Fibroblast of lung (primary cell): Measurements from ENCODE around the gene ARHGEF7. TPM values are rescaled to one million over a fixed set of nuclear protein-coding genes. Genes with fewer than 3 reads are reported as not detected.

Experiments used
- DNase-seq, 2 donors: peaks; one replicate each; pipeline versions ENCODE4 v3.0.0 to v3.0.0-alpha.2; 2010; ENCODE audit warnings: low read depth in 2 of 2
- H2AFZ ChIP-seq: 2 replicates; pipeline ENCODE4 v1.5.1; 2012; ENCODE audit warnings: low read length, control low read depth, inconsistent platforms
- H3K27ac ChIP-seq: 2 replicates; pipeline ENCODE4 v1.5.1; 2011; ENCODE audit warnings: low read length, control low read depth; ENCODE audit not compliant: insufficient read depth
- H3K27me3 ChIP-seq: 2 replicates; pipeline ENCODE4 v1.5.1; 2011; ENCODE audit warnings: mild to moderate bottlenecking, low read length; ENCODE audit not compliant: control insufficient read depth, insufficient read depth
- H3K36me3 ChIP-seq: 2 replicates; pipeline ENCODE4 v1.5.1; 2011; ENCODE audit warnings: low read length; ENCODE audit not compliant: control insufficient read depth, insufficient read depth
- H3K4me1 ChIP-seq: 2 replicates; pipeline ENCODE4 v1.5.1; 2011; ENCODE audit warnings: low read length; ENCODE audit not compliant: control insufficient read depth, insufficient read depth; ENCODE audit errors: extremely low read depth
- H3K4me2 ChIP-seq: 2 replicates; pipeline ENCODE4 v1.5.1; 2011; ENCODE audit warnings: low read length, control low read depth; ENCODE audit not compliant: insufficient read depth; ENCODE audit errors: extremely low read depth
- H3K4me3 ChIP-seq, 4 experiments: fragments of 200-600 bp in 1 of 4; sonication (generic) in 1 of 4; replicated peaks in 1 of 4; 2 replicates each; pipeline ENCODE4 v1.5.1; 2011 to 2016; ENCODE audit warnings: low read length in 4 of 4, low read depth in 3 of 4, mild to moderate bottlenecking in 3 of 4, control low read depth in 2 of 4, inconsistent platforms in 1 of 4, mixed read lengths in 1 of 4; ENCODE audit not compliant: insufficient read depth in 1 of 4; ENCODE audit errors: control extremely low read depth in 1 of 4
- H3K79me2 ChIP-seq: 2 replicates; pipeline ENCODE4 v1.5.1; 2012; ENCODE audit warnings: mild to moderate bottlenecking, low read length, inconsistent platforms; ENCODE audit not compliant: control insufficient read depth, insufficient read depth
- H3K9ac ChIP-seq: 2 replicates; pipeline ENCODE4 v1.5.1; 2011; ENCODE audit warnings: mild to moderate bottlenecking, low read length, control low read depth; ENCODE audit not compliant: insufficient read depth
- H3K9me3 ChIP-seq: 2 replicates; pipeline ENCODE4 v1.5.1; 2012; ENCODE audit warnings: low read depth, low read length; ENCODE audit not compliant: control insufficient read depth, insufficient read depth
- H4K20me1 ChIP-seq: 2 replicates; pipeline ENCODE4 v1.5.1; 2011; ENCODE audit warnings: low read length; ENCODE audit not compliant: control insufficient read depth, insufficient read depth; ENCODE audit errors: extremely low read depth
- CTCF ChIP-seq, 2 donors: IDR thresholded peaks in 1 of 2; conservative IDR thresholded peaks in 1 of 2; 1 replicate in 1 of 2; 2 replicates in 1 of 2; pipeline ENCODE4 v1.5.1; 2011 to 2012; ENCODE audit warnings: low read length in 2 of 2, control low read depth in 1 of 2, inconsistent platforms in 1 of 2, low read depth in 1 of 2, mild to moderate bottlenecking in 1 of 2
- EZH2 ChIP-seq: IDR thresholded peaks from 2 replicates; pipeline ENCODE4 v1.5.1; 2012; ENCODE audit warnings: low read length, control low read depth, mild to moderate bottlenecking; ENCODE audit errors: missing control alignments
- polyA plus RNA-seq, 2 donors: library from polyadenylated mRNA; depleted of rRNA in 1 of 2; stranded (reverse) in 1 of 2; unstranded in 1 of 2; fragments of >200 nt; gene quantifications; 2 replicates each; pipeline ENCODE4 v1.2.1, GENCODE V29; 2011 to 2012; ENCODE audit warnings: missing spikeins in 1 of 2
- total RNA-seq: library from RNA; depleted of rRNA; stranded (reverse); fragments of >200 nt; gene quantifications from 2 replicates; pipeline ENCODE4 v1.2.1, GENCODE V29; 2014

ARHGEF7 gene
- total and polyA plus RNA-seq, 2 donors (not counting 1 experiment from before 2014, with no cell fraction given): 29.1 to 42.8 TPM

- Histone ChIP-seq H3K9me3 (no peaks in the 10 kb centered on the region), H3K27ac (no peak overlapping the region), H4K20me1 (no peaks in the 10 kb centered on the region), H3K27me3 (no peaks in the 10 kb centered on the region), H3K4me3 (no peak overlapping the region), H3K36me3 (no peaks in the 10 kb centered on the region), H3K79me2 (no peaks in the 10 kb centered on the region), H3K4me1 (no peaks in the 10 kb centered on the region), H2AFZ (no peak overlapping the region), H3K4me2 (no peak overlapping the region), H3K9ac (no peak overlapping the region)
- no peak for TF ChIP-seq EZH2
- TF ChIP-seq CTCF (conservative IDR thresholded peaks at IDR 0.05 in 1 of 2, IDR thresholded peaks at IDR 0.05 in 1 of 2; ENCODE audit: low read depth in 1 of 2, low read length in 2 of 2): no peak
- no peak for DNase-seq
Measured at GRCh38 chr13:111312944-111313590, 198.0 kb downstream of the ARHGEF7 start.

- no peaks in the 10 kb centered on the region for H3K79me2 ChIP-seq
- no peak overlapping the region for H3K4me3 ChIP-seq
- no peaks in the 10 kb centered on the region for H3K9me3 ChIP-seq
- no peaks in the 10 kb centered on the region for H3K27me3 ChIP-seq
- no peak for TF ChIP-seq EZH2
- no peak for TF ChIP-seq CTCF (conservative IDR thresholded peaks at IDR 0.05 in 1 of 2, IDR thresholded peaks at IDR 0.05 in 1 of 2; ENCODE audit: low read depth in 1 of 2, low read length in 2 of 2)
- no peak overlapping the region for H3K4me2 ChIP-seq
- H3K36me3 ChIP-seq: no peaks in the 10 kb centered on the region
- DNase-seq: no peak
- H4K20me1 ChIP-seq: no peaks in the 10 kb centered on the region
- no peaks in the 10 kb centered on the region for H3K4me1 ChIP-seq
- H2AFZ ChIP-seq: no peak overlapping the region
- H3K9ac ChIP-seq: no peak overlapping the region
- no peak overlapping the region for H3K27ac ChIP-seq
Measured at GRCh38 chr13:111313911-111314425, 198.9 kb downstream of the ARHGEF7 start.

GRCh38 chr13:111314852-111315251 is 199.7 kb downstream of the ARHGEF7 start:
- no peaks in the 10 kb centered on the region for H3K27me3 ChIP-seq
- H3K79me2 ChIP-seq: no peaks in the 10 kb centered on the region
- no peak overlapping the region for H2AFZ ChIP-seq
- no peak overlapping the region for H3K4me3 ChIP-seq
- no peaks in the 10 kb centered on the region for H3K36me3 ChIP-seq
- peak in 1 of 2 donors; percentile 7 for DNase-seq
- no peaks in the 10 kb centered on the region for H4K20me1 ChIP-seq
- no peak overlapping the region for H3K27ac ChIP-seq
- H3K4me1 ChIP-seq: no peaks in the 10 kb centered on the region
- no peaks in the 10 kb centered on the region for H3K9me3 ChIP-seq
- no peak overlapping the region for H3K9ac ChIP-seq
- TF ChIP-seq CTCF (conservative IDR thresholded peaks at IDR 0.05 in 1 of 2, IDR thresholded peaks at IDR 0.05 in 1 of 2; ENCODE audit: low read depth in 1 of 2, low read length in 2 of 2) (no peak), EZH2 (no peak)
- H3K4me2 ChIP-seq: no peak overlapping the region
